Stimulated activated CD4-positive, alpha-beta T cell treated with anti-CD3 and anti-CD28 coated beads, TNF-alpha, amount 100 ng/mL, for 48 hours (primary cell): ENCODE measurements around the gene CLEC20A.

Experiments
- DNase-seq, 3 donors: peaks; one replicate each; pipeline ENCODE4 v3.0.0-alpha.2; 2020; ENCODE audit warnings: low read depth in 3 of 3

CLEC20A gene

GRCh38 chr1:178472531-178472930 lies 24.2 kb downstream of the CLEC20A start:
- DNase-seq, result no peak

DNA sequence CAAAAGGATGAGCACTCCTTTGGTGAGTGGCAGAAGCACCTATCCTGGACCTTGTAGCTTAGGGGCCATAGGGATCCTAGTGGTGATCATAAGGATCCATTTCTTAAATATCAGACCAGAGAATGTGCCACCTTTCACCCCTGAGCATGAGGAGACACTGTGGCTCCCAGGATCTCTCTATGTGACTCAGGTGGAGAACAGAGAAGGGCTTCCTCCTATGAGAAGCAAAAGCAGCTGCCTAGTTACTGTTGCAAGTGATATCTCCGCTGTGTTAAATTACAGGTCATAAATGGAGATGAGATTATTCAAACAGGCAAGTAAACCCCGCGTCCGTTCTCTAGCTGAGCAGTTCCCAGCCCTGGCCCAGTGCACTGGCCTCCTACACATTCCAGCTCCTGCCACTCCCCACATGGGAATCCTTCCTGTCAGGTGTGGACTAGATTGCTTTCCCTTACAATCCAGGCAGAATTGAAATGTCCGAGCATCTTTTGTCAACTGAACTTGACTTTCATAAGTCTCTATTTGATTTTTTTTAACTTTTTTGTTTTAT lies 26.3 kb downstream of the CLEC20A start:
- no peak for DNase-seq

DNA sequence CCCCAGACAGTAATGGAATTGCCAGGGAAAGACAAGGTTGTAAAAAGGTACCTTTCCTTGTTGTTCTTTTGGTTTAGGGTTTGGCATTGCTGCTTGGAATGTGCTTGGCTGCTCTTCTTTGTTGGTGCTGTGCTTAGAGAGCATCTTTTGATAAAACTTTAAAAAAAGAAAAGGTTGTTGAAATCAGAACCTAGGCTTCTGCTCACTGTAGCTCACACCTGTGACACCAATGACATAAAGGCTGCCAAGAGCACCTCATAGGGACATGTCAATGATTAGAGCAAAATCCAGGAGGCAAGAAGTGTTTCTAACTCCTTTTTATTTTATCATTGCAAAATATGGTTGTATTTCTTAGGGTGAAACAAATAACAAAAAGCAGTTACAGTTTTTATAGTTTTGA lies 28.9 kb downstream of the CLEC20A start:
- DNase-seq, result no peak

GRCh38 chr1:178465011-178465410 lies 31.8 kb downstream of the CLEC20A start:
- no peak for DNase-seq

- no peak for DNase-seq
Measured at GRCh38 chr1:178464566-178464965, 32.2 kb downstream of the CLEC20A start.

DNA sequence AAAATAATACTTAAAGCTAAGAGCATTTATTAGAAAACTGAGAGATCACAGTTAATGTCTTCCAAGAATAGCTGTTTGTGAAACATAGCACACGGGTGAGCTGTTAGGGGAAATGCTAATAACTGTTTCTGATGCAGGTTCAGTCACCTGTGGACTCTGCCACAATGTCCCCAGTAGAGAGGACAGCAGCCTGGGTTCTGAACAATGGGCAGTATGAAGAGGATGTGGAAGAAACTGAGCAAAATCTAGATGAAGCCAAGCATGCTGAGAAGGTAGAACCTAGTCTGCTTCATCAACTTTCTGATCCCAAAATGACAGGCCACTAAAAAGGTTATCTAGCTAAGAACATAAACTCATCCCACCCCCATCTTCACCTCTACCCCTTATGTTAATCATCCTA lies 32.6 kb downstream of the CLEC20A start:
- DNase-seq, result no peak

DNA sequence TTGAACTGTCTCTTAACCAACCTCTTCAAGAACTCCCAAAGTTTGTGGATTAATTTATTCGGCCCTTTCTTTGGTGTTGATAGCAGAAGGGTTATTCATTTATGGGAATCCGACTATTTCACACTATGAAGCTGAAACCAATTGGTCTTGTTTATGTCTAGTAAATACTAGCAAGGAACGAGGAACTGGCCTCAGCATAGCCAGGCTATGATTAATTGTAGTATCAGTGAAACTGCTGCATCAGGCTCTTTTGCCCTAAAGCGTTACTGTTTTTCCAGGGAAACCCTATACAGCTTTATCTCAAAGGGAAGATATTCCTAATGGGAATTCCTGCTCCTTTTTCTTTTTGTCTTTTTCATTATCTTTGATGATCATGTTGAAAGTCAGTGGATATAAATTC lies 35.1 kb downstream of the CLEC20A start:
- no peak for DNase-seq

- DNase-seq, result no peak
Measured at GRCh38 chr1:178461104-178461503, 35.7 kb downstream of the CLEC20A start.

GRCh38 chr1:178458203-178458602 lies 38.6 kb downstream of the CLEC20A start:
- no peak for DNase-seq

DNA sequence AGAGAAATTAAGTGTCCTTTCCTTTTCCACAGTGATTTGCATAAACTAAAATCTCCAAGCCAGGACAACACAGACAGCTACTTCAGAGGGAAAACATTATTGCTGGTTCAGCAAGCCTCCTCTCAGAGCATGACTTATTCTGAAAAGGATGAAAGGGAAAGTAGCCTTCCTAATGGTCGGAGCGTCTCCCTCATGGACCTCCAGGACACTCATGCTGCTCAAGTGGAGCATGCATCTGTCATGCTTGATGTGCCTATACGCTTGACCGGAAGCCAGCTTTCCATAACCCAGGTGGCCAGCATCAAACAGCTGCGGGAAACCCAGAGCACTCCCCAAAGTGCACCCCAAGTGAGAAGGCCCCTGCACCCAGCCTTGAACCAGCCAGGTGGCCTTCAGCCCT lies 39.1 kb downstream of the CLEC20A start:
- no peak for DNase-seq

GRCh38 chr1:178456472-178456871 lies 40.3 kb downstream of the CLEC20A start:
- DNase-seq, result no peak

DNA sequence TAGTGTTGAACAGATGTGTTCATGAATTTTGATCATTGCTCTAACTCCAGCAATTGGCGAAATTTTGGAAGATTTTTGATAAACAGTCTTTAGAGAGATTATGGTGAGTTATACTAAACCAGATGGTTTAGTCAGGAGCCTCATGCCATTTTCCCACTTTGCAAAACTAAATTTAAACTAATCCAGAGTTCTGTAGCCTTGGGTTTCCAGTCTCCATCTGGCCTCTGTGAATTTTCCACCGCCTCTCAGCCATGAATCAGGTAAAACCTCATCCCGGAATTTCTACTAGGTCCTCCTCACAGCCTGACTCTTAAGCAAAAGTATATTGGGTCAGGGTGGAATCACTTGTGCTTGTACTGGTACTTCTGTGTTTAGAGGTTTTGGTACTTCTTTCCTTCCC lies 44.8 kb downstream of the CLEC20A start:
- DNase-seq, result no peak

DNA sequence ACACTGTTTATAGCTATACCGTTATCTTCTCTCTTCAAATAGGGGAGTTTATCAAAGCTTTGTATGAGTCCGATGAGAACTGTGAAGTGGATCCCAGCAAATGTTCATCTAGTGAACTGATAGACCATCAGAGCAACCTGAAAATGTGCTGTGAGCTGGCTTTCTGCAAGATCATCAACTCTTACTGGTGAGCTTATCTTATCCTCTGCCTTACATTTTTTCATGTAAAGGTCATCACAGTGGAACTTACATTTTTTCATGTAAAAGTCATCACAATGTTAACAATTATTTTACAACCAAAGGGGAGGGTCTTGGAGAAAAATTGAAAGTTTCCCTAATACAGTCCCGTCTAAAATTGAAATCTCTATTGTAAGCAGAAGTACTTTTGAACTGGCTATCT lies 45.2 kb downstream of the CLEC20A start:
- DNase-seq, result no peak

- no peak for DNase-seq
Measured at GRCh38 chr1:178450871-178451270, 45.9 kb downstream of the CLEC20A start.

- DNase-seq, result no peak
Measured at GRCh38 chr1:178442925-178443324, 53.8 kb downstream of the CLEC20A start.

DNA sequence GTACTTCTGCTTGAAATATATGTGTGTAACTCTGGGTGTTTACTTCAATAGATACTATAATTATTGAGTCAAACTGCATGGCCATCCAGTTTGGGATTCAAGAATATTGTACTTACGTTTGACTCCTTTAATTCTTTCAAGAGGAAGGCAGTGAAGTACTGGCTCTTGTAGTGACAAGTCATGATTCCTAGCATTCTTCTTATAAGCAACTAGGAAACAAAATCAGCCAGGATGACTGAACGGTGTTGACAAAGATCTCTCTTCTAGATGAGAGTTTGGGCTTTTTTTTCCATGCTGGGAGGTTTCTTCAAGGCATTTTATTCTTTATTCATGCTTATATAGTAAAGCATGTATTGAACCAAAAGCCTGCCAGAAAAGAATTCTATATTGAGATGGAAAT lies 58.3 kb downstream of the CLEC20A start:
- no peak for DNase-seq

DNA sequence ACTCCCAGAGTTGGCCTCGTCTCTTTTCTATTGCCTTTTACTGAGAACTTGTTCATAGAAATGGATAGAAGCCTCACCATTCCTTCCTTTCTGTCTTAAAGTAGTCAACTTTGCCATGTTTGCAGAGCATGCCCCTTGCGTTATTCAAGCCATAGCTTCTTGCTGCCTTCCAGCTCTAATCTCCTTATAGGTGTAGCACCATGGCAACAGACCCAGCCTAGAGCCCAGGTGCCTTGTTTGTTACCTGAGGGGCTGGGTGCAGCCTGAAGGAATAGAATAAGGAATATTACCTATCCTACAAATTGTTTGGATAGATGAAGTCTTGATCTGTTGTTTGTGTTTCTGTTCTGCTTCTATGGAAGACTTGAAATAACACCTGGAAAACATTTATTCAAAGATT lies 59.9 kb downstream of the CLEC20A start:
- DNase-seq, result no peak

- no peak for DNase-seq
Measured at GRCh38 chr1:178434899-178435435, 61.8 kb downstream of the CLEC20A start.

DNA sequence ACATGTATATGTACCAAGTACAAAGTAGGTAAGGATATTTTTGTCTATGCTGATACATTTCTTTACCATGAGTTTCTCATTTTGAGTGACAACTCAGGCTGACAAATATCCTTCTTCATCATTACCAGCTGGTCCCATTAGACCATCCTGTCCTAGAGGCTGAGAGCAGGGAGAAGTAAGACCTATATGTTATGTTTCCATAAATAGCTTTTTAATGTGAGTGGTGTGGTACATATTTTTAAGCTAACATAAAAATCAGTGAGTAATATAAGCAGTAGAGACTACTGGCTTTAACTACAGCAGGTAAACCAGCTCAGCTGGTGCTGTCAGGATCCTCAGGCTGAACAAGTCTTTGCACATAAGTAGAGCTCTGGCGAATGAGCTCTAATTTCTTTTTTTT lies 62.4 kb downstream of the CLEC20A start:
- no peak for DNase-seq
